ENCODE measurements around the gene ENC1.
A peak's percentile ranks its signal among the peaks of the same experiment; 100 is the strongest.

ENC1 gene

GRCh38 chr5:74655716-74656115 is 15.2 kb upstream of the ENC1 start:
- DNase-seq = no peak

DNA sequence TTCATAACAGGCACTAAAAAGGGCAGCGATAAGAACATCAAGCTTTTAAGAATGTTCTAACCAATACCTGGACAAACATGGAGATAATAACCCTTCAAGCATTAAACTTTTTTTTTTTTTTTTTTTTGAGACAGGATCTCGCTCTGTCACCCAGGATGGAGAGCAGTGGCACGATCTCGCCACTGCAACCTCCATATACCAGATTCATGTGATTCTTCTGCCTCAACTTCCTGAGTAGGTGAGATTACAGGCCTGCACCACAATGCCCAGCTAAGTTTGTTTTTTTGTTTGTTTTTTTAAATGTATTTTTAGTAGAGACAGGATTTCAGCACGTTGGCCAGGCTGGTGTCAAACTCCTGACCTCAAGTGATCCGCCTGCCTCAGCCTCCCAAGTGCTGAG is 14.7 kb upstream of the ENC1 start:
- no peak for DNase-seq

DNA sequence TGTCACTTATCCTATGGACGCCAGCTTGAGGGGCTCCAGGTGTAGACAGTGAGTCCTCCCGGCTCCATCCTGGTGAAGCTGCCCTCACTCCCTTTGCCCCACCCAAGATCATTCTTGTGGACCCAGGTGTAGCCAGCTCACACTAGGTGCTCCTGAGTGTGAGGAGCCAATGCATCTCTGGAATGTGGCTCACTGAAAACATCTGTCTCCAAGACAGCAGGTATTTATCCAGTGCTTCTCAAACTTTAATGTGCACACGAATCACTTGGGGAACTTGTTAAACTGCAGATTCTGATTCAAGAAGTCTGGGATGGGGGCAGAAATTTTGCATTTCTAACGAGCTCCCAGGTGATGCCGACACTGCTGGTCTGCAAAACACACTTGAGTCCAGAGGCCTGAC is 13.5 kb upstream of the ENC1 start:
- no peak for DNase-seq

DNA sequence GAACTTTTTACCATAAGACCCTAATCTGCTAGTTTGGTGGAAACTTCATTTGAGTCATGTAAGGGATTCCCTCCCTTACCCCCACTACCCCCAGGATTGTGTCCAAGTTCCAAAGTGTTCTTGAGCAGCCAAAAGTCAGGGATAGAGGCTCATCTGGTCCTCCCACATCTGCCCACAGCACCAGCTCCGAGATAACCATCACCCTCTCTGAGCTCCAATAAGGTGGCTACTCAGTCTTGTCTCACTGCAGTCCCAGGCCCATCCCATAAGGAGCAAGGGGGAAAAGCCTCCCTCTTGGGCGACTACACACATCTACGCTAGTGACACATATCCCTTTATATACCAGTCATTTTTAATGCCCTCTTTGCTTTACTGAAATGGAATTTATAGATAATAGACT is 12.0 kb upstream of the ENC1 start:
- no peak for DNase-seq

DNA sequence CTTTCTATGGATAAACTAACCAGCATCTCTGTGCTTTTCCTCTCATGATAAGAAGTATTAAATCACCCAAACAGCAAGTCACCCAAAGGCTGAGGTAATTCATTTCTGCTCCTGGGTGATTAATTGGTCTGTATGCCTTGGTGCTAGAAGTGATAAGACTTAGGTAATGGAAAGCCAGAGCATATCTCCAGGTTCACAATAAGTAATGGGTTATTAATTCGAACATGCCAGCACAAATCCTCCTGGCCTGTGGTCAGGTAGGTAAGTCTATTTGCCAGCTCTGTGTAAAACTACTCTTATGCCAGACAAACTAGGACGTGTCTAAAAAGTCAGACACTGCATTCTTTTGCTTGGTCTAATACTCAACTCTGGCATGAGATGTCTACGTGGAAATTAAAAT is 11.2 kb upstream of the ENC1 start:
- no peak for DNase-seq

GRCh38 chr5:74649421-74649973 is 9.0 kb upstream of the ENC1 start:
- DNase-seq = no peak

DNA sequence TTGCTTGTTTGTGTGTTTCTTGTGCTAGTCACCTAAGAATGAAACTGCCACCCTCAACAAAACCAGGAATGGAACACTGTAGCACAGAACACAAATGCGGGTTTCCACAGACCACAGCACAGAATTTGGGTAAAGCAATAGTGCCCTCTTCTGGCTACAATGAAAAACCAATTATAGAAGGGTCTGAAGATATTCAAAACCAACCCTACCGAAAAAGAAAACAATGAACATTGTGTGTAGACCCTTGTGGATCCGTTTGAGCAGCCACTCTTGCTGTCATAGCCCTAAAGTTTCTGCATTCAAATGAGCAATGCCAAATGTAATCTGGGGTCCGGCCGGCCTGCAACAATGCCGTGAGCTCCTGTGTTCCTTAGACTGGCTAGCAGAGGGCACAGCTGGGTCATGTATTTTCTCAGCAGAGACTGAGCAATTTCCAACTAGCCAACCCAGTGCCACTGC is 8.3 kb upstream of the ENC1 start:
- peak; percentile 80 for DNase-seq

DNA sequence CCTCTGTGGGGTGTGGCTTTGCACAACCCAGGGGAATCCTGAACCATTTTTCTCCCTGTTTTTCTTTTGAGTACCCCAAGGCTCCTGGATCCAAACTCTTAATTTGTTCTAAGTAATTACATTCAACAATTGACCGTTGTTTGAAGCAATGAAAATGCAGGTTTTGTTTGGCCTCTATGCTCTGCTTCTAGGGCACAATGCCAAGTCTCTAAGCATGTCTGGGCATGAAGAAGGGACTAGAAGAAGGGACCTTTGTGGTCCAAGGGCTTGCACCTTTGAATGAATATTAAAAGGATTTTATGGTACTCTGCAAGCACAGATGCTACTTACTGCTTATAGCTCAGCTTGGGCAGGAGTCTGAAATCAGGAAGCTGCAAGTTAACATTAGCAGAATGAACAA is 6.6 kb upstream of the ENC1 start:
- peak; percentile 29 for DNase-seq

- DNase-seq = no peak
Observed at GRCh38 chr5:74643111-74643562, 2.6 kb upstream of the ENC1 start.

DNA sequence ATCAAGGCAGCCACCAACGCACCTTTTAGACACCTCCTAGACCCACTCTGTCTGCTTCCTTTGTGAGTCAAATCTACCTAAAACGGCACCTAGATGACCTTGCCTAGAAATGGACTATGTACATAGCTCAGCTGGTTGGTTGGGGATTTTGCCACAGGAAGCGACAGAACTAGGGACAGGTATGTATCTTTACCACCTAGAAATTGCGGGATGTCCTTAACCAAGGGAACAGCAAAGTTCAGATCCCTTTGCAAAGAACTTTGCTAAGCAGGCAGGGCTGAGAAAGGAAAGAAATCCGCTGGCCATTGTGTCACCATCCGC is 2.0 kb upstream of the ENC1 start:
- DNase-seq = no peak

DNA sequence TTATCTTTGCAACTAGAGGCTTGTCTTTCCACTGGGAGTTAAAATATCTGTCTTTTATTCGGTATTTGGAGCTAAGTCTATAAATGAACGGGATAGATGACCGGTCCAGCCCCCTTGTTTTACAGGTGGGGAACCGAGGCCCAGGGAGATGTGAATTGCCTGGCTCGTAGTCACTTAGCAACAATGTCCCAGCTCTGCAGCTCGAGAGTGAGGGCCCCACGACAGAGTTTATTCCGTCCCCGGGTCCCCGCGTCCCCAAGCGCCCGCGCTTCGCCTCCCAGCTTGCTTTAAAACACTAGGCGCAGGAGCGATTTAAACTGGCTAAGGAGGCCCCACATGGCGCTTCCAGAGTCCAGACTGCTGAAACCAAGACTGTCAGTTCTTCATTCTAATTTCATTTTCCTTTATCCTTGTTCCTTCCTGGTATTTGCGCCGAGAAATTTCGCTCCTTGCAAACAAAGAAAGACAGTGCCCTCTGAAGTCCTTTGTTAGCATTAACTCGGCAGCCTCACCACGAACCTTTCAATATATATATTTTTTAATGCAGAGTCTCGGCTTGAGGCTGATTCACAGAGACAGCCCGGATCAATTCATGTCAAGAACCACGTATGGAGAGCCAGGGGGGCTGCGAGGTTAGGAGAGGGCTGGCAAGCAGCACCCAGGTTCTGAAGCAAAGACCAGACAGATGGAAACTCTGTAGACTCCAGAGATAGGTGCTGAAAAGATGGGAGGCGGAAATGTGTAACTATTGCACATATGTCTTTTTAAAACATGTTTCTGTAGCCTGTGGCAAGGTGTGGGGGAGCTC is 1.4 kb upstream of the ENC1 start:
- DNase-seq = peak; percentile 23

DNA sequence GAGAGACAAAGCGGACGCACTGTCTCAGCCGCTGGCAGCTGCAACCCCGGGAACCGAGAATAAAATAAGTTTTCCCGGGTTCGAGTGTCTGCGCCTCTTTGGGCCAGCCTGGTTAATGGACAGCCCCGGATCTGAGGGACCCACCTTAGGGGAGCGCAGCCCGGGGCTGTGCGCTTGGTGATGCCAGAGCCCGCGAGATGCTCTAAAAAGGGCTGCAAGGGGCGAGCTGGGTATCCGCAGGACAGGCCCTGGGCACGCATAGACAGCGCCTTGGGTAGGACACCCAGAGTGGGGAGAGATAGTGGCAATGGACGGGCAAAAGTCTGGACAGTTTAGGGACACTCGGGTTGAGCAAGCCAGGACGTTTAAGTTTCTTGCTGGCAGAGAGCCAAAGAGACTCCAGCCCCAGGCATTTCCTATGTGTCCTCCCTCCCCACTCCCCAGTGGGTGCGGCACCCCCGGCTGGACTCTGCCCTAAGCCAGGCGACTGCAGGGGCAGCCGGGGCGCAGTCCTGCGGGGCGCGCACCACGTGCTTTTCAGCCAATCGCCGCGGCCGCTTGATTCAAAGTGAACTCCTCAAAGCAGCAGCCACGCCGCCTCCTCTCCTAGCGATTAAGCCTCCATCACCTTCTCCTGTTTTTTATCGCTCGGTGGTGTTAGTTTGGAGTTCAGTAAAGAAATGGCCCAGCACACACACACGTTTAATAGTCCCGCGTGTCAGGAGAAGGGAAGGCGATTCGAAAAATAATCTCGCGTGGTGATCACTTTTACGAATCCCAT is 616 bp upstream of the ENC1 start:
- no peak for DNase-seq

GRCh38 chr5:74639807-74640449 is 600 bp downstream of the ENC1 start:
- peak; percentile 9 for DNase-seq

GRCh38 chr5:74638970-74639806 is 1.3 kb downstream of the ENC1 start:
- DNase-seq = peak; percentile 17

DNA sequence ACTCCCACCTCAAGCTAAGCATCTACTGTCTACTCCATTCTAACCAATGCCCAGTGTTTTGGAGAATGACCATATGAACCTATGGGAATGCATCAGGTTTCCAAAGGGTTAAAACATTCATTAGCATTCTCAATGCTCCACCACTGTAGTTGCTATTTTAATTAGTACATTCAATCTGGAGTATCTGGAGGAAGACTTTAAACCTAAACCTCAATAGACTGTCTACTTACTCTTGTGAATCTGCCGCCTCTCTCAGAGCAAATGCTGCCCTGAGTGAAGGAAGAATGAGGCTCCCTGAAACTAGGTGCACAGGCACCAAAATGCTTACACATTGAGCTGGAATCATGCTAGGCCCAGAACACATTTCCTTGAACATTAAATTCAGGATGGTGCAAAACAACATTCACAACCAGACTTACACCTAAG is 2.0 kb downstream of the ENC1 start:
- DNase-seq = no peak

DNA sequence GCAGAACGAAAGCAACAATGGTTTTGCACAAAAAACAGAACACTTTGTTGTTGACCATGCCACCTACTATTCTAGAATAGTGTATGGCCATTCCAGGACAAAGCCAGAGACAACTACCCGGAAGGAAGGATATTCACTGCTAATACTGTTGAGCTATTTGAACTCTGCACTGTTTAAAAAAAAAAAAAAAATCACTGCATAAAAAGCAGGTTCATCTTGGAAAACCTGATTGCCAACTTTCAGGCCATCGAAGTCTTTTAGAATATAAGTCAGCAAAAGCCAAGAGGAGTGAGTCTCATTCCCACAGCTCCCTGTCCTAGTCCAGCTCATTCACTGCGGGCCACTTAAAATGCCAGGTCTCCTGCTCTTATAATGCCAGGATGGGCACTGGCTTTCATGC is 4.0 kb downstream of the ENC1 start:
- no peak for DNase-seq

DNA sequence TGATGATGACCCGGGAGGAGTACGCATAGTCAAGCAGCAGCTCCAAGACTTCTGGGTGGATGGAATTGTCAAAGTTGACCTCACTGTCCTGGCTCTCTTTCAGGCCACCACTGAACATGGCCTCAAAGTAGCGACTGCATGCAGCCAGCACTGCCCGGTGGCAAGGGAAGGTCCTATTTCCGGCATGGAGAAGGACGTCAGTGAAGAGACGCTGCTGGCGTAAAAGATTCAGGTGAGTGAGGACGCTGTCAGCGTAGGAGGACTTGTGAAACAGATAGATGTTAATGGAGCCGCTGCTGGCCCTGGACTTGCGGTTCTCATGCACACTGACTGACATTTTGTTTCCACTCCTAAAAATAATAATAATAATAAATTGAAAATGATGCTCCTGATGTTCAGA is 4.4 kb downstream of the ENC1 start:
- DNase-seq = no peak

- no peak for DNase-seq
Observed at GRCh38 chr5:74634611-74635286, 5.8 kb downstream of the ENC1 start.

DNA sequence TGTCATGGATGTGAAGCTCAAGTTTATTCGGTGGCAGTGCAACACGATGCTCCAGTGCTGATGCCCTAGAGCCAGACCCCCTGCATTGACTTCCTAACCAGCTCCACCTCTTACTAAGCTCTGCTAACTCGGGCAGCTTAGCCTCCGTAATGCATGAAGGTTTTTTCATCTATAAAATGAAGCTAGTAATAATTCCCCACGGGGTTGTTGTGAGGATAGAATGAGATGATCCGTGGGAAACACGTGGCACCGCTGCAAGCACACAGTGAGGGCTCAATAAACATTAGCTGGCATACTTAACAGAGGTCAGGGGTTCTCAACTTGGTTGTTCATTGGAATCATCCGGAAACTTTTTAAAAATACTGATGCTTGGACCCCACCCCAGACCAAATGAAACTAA is 6.8 kb downstream of the ENC1 start:
- DNase-seq = no peak

- DNase-seq = no peak
Observed at GRCh38 chr5:74632947-74633356, 7.6 kb downstream of the ENC1 start.

- no peak for DNase-seq
Observed at GRCh38 chr5:74631081-74631953, 9.2 kb downstream of the ENC1 start.
